ENCODE measurements around the gene GINS3. TPM values are rescaled to one million over a fixed set of nuclear protein-coding genes. Genes with fewer than 3 reads are reported as not detected.
"Not testable (repeated sequence)": the region's sequence is repeated elsewhere in the genome, so short reads cannot be mapped to it uniquely, and the experiment has no call there.

Gene GINS3
- total RNA-seq, 1 donor from 2014 or later, result 6.9 TPM

- no peaks in the 10 kb centered on the region for H3K36me3 Mint-ChIP-seq (ENCODE audit: low read depth)
- intact Hi-C loops (cut with micrococcal nuclease), result no loop called here
- ChIA-PET CTCF (no interaction called here), POLR2A (no interaction called here)
- peaks cover 9% of the 10 kb centered on the region for H3K27me3 Mint-ChIP-seq
- no peak overlapping the region for H3K4me3 Mint-ChIP-seq
- no peak for ATAC-seq (ENCODE audit: low read depth)
- H3K4me1 Mint-ChIP-seq, result no peaks in the 10 kb centered on the region
- no peak for TF ChIP-seq CTCF (IDR thresholded peaks at IDR 0.05)
- H3K9me3 Mint-ChIP-seq, result no peaks in the 10 kb centered on the region
- no peak overlapping the region for H3K27ac Mint-ChIP-seq
- DNase-seq, result no peak
Measured at GRCh38 chr16:58385218-58385773, 7.0 kb upstream of the GINS3 start.

- ATAC-seq (ENCODE audit: low read depth) (no peak), DNase-seq (no peak)
- TF ChIP-seq CTCF (IDR thresholded peaks at IDR 0.05), result no peak
- Mint-ChIP-seq H3K4me1 (peaks cover 15% of the 10 kb centered on the region), H3K9me3 (no peaks in the 10 kb centered on the region), H3K4me3 (no peak overlapping the region), H3K27ac (no peak overlapping the region), H3K36me3 (ENCODE audit: low read depth) (peaks cover 5% of the 10 kb centered on the region), H3K27me3 (peaks cover 5% of the 10 kb centered on the region)
- CTCF ChIA-PET, result no interaction called here
- POLR2A ChIA-PET, result no interaction called here
- intact Hi-C loops (cut with micrococcal nuclease), result loop anchor here (5.0 kb wide), 2 partner anchors 293 to 362 kb away; partner anchors contain the start of genes MMP15 and SLC38A7
Measured at GRCh38 chr16:58389724-58390123, 2.5 kb upstream of the GINS3 start.

GRCh38 chr16:58393138-58393504, 850 bp downstream of the GINS3 start:
- POLR2A ChIA-PET, result interaction anchor here (0.6 to 1.5 kb wide), 4 partner anchors 15 to 292 kb away, joined by 3 to 8 read pairs (median 4); partner anchors contain the start of genes CNOT1 and SLC38A7
- no peak for TF ChIP-seq CTCF (IDR thresholded peaks at IDR 0.05)
- Mint-ChIP-seq H3K4me3 (peak overlapping the region; percentile 100), H3K9me3 (no peaks in the 10 kb centered on the region), H3K36me3 (ENCODE audit: low read depth) (peaks cover 5% of the 10 kb centered on the region), H3K27ac (peak overlapping the region; percentile 97), H3K27me3 (peaks cover 3% of the 10 kb centered on the region), H3K4me1 (peaks cover 15% of the 10 kb centered on the region)
- intact Hi-C loops (cut with micrococcal nuclease), result loop anchor here (2.0 to 5.0 kb wide), 5 partner anchors 20 to 366 kb away; partner anchors contain the start of genes GOT2, MMP15, SETD6 and SLC38A7
- no peak for DNase-seq
- CTCF ChIA-PET, result interaction anchor here (0.8 to 1.9 kb wide), 2 partner anchors 56 to 94 kb away, joined by 4 to 6 read pairs; no protein-coding TSS in a partner anchor
- no peak for ATAC-seq (ENCODE audit: low read depth)

GRCh38 chr16:58396897-58397296, 4.6 kb downstream of the GINS3 start:
- H3K27ac Mint-ChIP-seq; DNase-seq; intact Hi-C loops (cut with micrococcal nuclease); H3K4me3 Mint-ChIP-seq; H3K36me3 Mint-ChIP-seq (ENCODE audit: low read depth); CTCF ChIA-PET; ATAC-seq (ENCODE audit: low read depth); H3K27me3 Mint-ChIP-seq; POLR2A ChIA-PET; H3K9me3 Mint-ChIP-seq: not testable (repeated sequence)
- peaks cover 14% of the 10 kb centered on the region for H3K4me1 Mint-ChIP-seq

- intact Hi-C loops (cut with micrococcal nuclease), result no loop called here
- Mint-ChIP-seq H3K27me3 (no peaks in the 10 kb centered on the region), H3K4me3 (no peak overlapping the region), H3K4me1 (no peaks in the 10 kb centered on the region), H3K36me3 (ENCODE audit: low read depth) (peaks cover 7% of the 10 kb centered on the region), H3K27ac (no peak overlapping the region), H3K9me3 (peaks cover 4% of the 10 kb centered on the region)
- no peak for TF ChIP-seq CTCF (IDR thresholded peaks at IDR 0.05)
- ChIA-PET CTCF (no interaction called here), POLR2A (no interaction called here)
- ATAC-seq (ENCODE audit: low read depth) (no peak), DNase-seq (no peak)
Measured at GRCh38 chr16:58399718-58400633, 7.7 kb downstream of the GINS3 start.

- DNase-seq; ATAC-seq (ENCODE audit: low read depth); H3K9me3 Mint-ChIP-seq; CTCF ChIA-PET; H3K27me3 Mint-ChIP-seq; H3K4me3 Mint-ChIP-seq; H3K36me3 Mint-ChIP-seq (ENCODE audit: low read depth); H3K4me1 Mint-ChIP-seq; POLR2A ChIA-PET; H3K27ac Mint-ChIP-seq; intact Hi-C loops (cut with micrococcal nuclease): not testable (repeated sequence)
Measured at GRCh38 chr16:58401305-58401704, 9.0 kb downstream of the GINS3 start.
